Fibroblast of skin of left biceps (primary cell): ENCODE measurements around the gene FBXO31.
"Not testable (repeated sequence)": the region's sequence is repeated elsewhere in the genome, so short reads cannot be mapped to it uniquely, and the experiment has no call there.

ENCODE experiments used
- DNase-seq, 2 experiments: peaks; one replicate each; pipeline ENCODE4 v3.0.0-alpha.2; 2013; ENCODE audit warnings: low read depth in 2 of 2

Gene FBXO31

GRCh38 chr16:87411375-87412271, 28.0 kb upstream of the FBXO31 start:
- no peak for DNase-seq

GRCh38 chr16:87410968-87411367, 27.4 kb upstream of the FBXO31 start:
- no peak for DNase-seq

GRCh38 chr16:87410530-87410929, 27.0 kb upstream of the FBXO31 start:
- DNase-seq = no peak

GRCh38 chr16:87409781-87410180, 26.2 kb upstream of the FBXO31 start:
- DNase-seq = no peak

GRCh38 chr16:87409153-87409552, 25.6 kb upstream of the FBXO31 start:
- DNase-seq = no peak

GRCh38 chr16:87407511-87408112, 24.0 kb upstream of the FBXO31 start:
- DNase-seq = no peak

GRCh38 chr16:87406495-87407088, 23.0 kb upstream of the FBXO31 start:
- DNase-seq = no peak

GRCh38 chr16:87404764-87405625, 21.4 kb upstream of the FBXO31 start:
- no peak for DNase-seq

- DNase-seq = no peak
These were observed 11.7 kb upstream of the FBXO31 start for GRCh38 chr16:87395181-87395842.

GRCh38 chr16:87393680-87394055, 10.1 kb upstream of the FBXO31 start:
- no peak for DNase-seq

- no peak for DNase-seq
These were observed 9.5 kb upstream of the FBXO31 start for GRCh38 chr16:87392821-87393679.

- DNase-seq = peak; percentile 88 to 92
These were observed 8.6 kb upstream of the FBXO31 start, which contains the start of gene MAP1LC3B for GRCh38 chr16:87391950-87392820. TSS of gene MAP1LC3B (plus strand) at chr16:87392336. CDS start at chr16:87392428, 92 bp downstream.

GRCh38 chr16:87391324-87391949, 7.9 kb upstream of the FBXO31 start:
- no peak for DNase-seq

GRCh38 chr16:87390641-87391323, 7.2 kb upstream of the FBXO31 start:
- no peak for DNase-seq

GRCh38 chr16:87389914-87390313, 6.3 kb upstream of the FBXO31 start:
- not testable (repeated sequence) for DNase-seq

GRCh38 chr16:87389245-87389644, 5.7 kb upstream of the FBXO31 start:
- DNase-seq = no peak

GRCh38 chr16:87388818-87389134, 5.2 kb upstream of the FBXO31 start:
- no peak for DNase-seq
